CD4-positive, alpha-beta T cell treated with Interleukin-2 at 100 ng/mL for 4 hours (primary cell): ENCODE measurements around the gene DBI.
"Not testable (repeated sequence)": the region's sequence is repeated elsewhere in the genome, so short reads cannot be mapped to it uniquely, and the experiment has no call there.

Experiments used
- DNase-seq: peaks from one replicate; pipeline ENCODE4 v3.0.0-alpha.2; 2020; ENCODE audit warnings: low spot score

Gene DBI

GRCh38 chr2:119365436-119365835, 1.3 kb upstream of the DBI start:
- no peak for DNase-seq

- DNase-seq: peak; percentile 5
These were observed 572 bp upstream of the DBI start for GRCh38 chr2:119366161-119366648.

GRCh38 chr2:119367472-119368099, 809 bp downstream of the DBI start:
- peak; percentile 10 for DNase-seq

GRCh38 chr2:119369845-119370244, 3.1 kb downstream of the DBI start:
- no peak for DNase-seq

GRCh38 chr2:119371111-119371510, 4.3 kb downstream of the DBI start:
- DNase-seq: no peak

- DNase-seq: no peak
These were observed 6.2 kb downstream of the DBI start for GRCh38 chr2:119372778-119373568.

GRCh38 chr2:119373907-119374745, 7.3 kb downstream of the DBI start:
- not testable (repeated sequence) for DNase-seq

GRCh38 chr2:119376406-119376805, 9.6 kb downstream of the DBI start:
- DNase-seq: not testable (repeated sequence)

- DNase-seq: no peak
These were observed 10.0 kb downstream of the DBI start for GRCh38 chr2:119376810-119377209.

GRCh38 chr2:119377294-119377992, 10.7 kb downstream of the DBI start:
- no peak for DNase-seq

GRCh38 chr2:119377993-119378345, 11.2 kb downstream of the DBI start:
- DNase-seq: no peak

GRCh38 chr2:119378566-119378965, 11.8 kb downstream of the DBI start:
- no peak for DNase-seq

- DNase-seq: no peak
These were observed 16.8 kb downstream of the DBI start for GRCh38 chr2:119383410-119384140.

- no peak for DNase-seq
These were observed 18.2 kb downstream of the DBI start for GRCh38 chr2:119384971-119385370.

GRCh38 chr2:119385466-119385865, 18.7 kb downstream of the DBI start:
- no peak for DNase-seq

GRCh38 chr2:119387381-119388129, 20.8 kb downstream of the DBI start:
- no peak for DNase-seq

GRCh38 chr2:119389615-119390306, 23.0 kb downstream of the DBI start:
- DNase-seq: no peak

GRCh38 chr2:119393971-119394748, 27.4 kb downstream of the DBI start:
- DNase-seq: no peak

- DNase-seq: no peak
These were observed 30.4 kb downstream of the DBI start for GRCh38 chr2:119397196-119397595.
